T-helper 17 cell (primary cell): ENCODE measurements around the gene MFN1. TPM values are rescaled to one million over a fixed set of nuclear protein-coding genes. Genes with fewer than 3 reads are reported as not detected.

Source experiments
- ATAC-seq: fragments of 150-1000 bp; cut with Tn5 transposase; 2 replicates; pipeline ENCODE4 v1.10.0; 2021; ENCODE audit warnings: mild to moderate bottlenecking, moderate library complexity
- DNase-seq, 3 donors: peaks; one replicate each; pipeline versions ENCODE4 v3.0.0 to v3.0.0-alpha.2; 2020 to 2021
- H3K9me3 ChIP-seq: one replicate; pipeline ENCODE4 v1.7.0; 2013; ENCODE audit warnings: low read length, mild to moderate bottlenecking; ENCODE audit not compliant: control insufficient read depth, poor library complexity, severe bottlenecking
- H3K27ac Mint-ChIP-seq: one replicate; pipeline ENCODE4 v1.8.0; 2022; ENCODE audit warnings: mild to moderate bottlenecking, moderate library complexity, mixed read lengths
- H3K27me3 Mint-ChIP-seq: one replicate; pipeline ENCODE4 v1.8.0; 2022; ENCODE audit warnings: mixed read lengths
- H3K36me3 Mint-ChIP-seq: one replicate; pipeline ENCODE4 v1.8.0; 2022; ENCODE audit warnings: low read depth, mixed read lengths
- H3K4me1 Mint-ChIP-seq: one replicate; pipeline ENCODE4 v1.8.0; 2022; ENCODE audit warnings: mild to moderate bottlenecking, mixed read lengths
- H3K4me3 Mint-ChIP-seq: one replicate; pipeline ENCODE4 v1.8.0; 2022; ENCODE audit warnings: mild to moderate bottlenecking, moderate library complexity, mixed read lengths
- total RNA-seq, 4 donors: library from RNA in 2 of 4; stranded (reverse) in 2 of 4; gene quantifications; one replicate each; pipeline ENCODE4 v1.2.3 and lab custom pipeline; 2022 to 2026

Gene MFN1
- total RNA-seq, 2 donors from 2014 or later: 27.3 to 32.0 TPM

- H3K27ac Mint-ChIP-seq: peak within 1 kb of the TSS; percentile 96
- peak within 1 kb of the TSS; percentile 91 for H3K4me3 Mint-ChIP-seq
- H3K27me3 Mint-ChIP-seq: no peaks in the 10 kb centered on the region
- peaks cover 24% of the 10 kb centered on the region for H3K4me1 Mint-ChIP-seq
- peak; percentile 88 for ATAC-seq
- peak; percentile 83 to 90 (median 83) for DNase-seq
- no peaks in the 10 kb centered on the region for H3K9me3 ChIP-seq
- no peaks in the 10 kb centered on the region for H3K36me3 Mint-ChIP-seq
Measured at GRCh38 chr3:179322286-179323196, 25.0 kb upstream of the MFN1 start, which contains the start of gene ZNF639. ZNF639 (plus strand) TSS chr3:179323031; CDS start chr3:179328294, 5,263 bp downstream.

GRCh38 chr3:179323197-179324110 lies 24.1 kb upstream of the MFN1 start:
- peak; percentile 62 for ATAC-seq
- H3K27ac Mint-ChIP-seq: peak overlapping the region; percentile 96
- H3K4me1 Mint-ChIP-seq: peaks cover 24% of the 10 kb centered on the region
- peak overlapping the region; percentile 91 for H3K4me3 Mint-ChIP-seq
- no peaks in the 10 kb centered on the region for H3K27me3 Mint-ChIP-seq
- H3K9me3 ChIP-seq: no peaks in the 10 kb centered on the region
- no peaks in the 10 kb centered on the region for H3K36me3 Mint-ChIP-seq
- peak; percentile 40 to 49 (median 43) for DNase-seq

- DNase-seq (no peak), ATAC-seq (no peak)
- no peaks in the 10 kb centered on the region for H3K9me3 ChIP-seq
- Mint-ChIP-seq H3K27ac (peak overlapping the region; percentile 96), H3K4me3 (peak overlapping the region; percentile 91), H3K4me1 (peaks cover 24% of the 10 kb centered on the region), H3K36me3 (no peaks in the 10 kb centered on the region), H3K27me3 (no peaks in the 10 kb centered on the region)
Measured at GRCh38 chr3:179324270-179324754, 23.2 kb upstream of the MFN1 start.

- no peak overlapping the region for H3K4me3 Mint-ChIP-seq
- DNase-seq (no peak), ATAC-seq (no peak)
- no peaks in the 10 kb centered on the region for H3K36me3 Mint-ChIP-seq
- H3K27me3 Mint-ChIP-seq: no peaks in the 10 kb centered on the region
- no peaks in the 10 kb centered on the region for H3K9me3 ChIP-seq
- no peak overlapping the region for H3K27ac Mint-ChIP-seq
- no peaks in the 10 kb centered on the region for H3K4me1 Mint-ChIP-seq
Measured at GRCh38 chr3:179330438-179330837, 17.1 kb upstream of the MFN1 start.

GRCh38 chr3:179332240-179332639 lies 15.3 kb upstream of the MFN1 start:
- ATAC-seq: no peak
- Mint-ChIP-seq H3K36me3 (no peaks in the 10 kb centered on the region), H3K27ac (no peak overlapping the region), H3K4me3 (no peak overlapping the region), H3K4me1 (no peaks in the 10 kb centered on the region), H3K27me3 (no peaks in the 10 kb centered on the region)
- no peak for DNase-seq
- no peaks in the 10 kb centered on the region for H3K9me3 ChIP-seq

- no peak overlapping the region for H3K4me3 Mint-ChIP-seq
- DNase-seq (no peak), ATAC-seq (no peak)
- H3K36me3 Mint-ChIP-seq: no peaks in the 10 kb centered on the region
- H3K9me3 ChIP-seq: no peaks in the 10 kb centered on the region
- no peaks in the 10 kb centered on the region for H3K27me3 Mint-ChIP-seq
- no peaks in the 10 kb centered on the region for H3K4me1 Mint-ChIP-seq
- no peak overlapping the region for H3K27ac Mint-ChIP-seq
Measured at GRCh38 chr3:179333084-179333483, 14.4 kb upstream of the MFN1 start.

GRCh38 chr3:179336345-179336929 lies 11.1 kb upstream of the MFN1 start:
- Mint-ChIP-seq H3K36me3 (no peaks in the 10 kb centered on the region), H3K4me3 (no peak overlapping the region), H3K27me3 (no peaks in the 10 kb centered on the region), H3K27ac (peak overlapping the region; percentile 78), H3K4me1 (no peaks in the 10 kb centered on the region)
- ATAC-seq: no peak
- no peak for DNase-seq
- no peaks in the 10 kb centered on the region for H3K9me3 ChIP-seq

GRCh38 chr3:179348325-179349013 lies 960 bp downstream of the MFN1 start:
- Mint-ChIP-seq H3K27me3 (no peaks in the 10 kb centered on the region), H3K4me1 (peaks cover 10% of the 10 kb centered on the region), H3K4me3 (peak overlapping the region; percentile 99), H3K36me3 (no peaks in the 10 kb centered on the region), H3K27ac (peak overlapping the region; percentile 90)
- no peaks in the 10 kb centered on the region for H3K9me3 ChIP-seq
- no peak for DNase-seq
- ATAC-seq: no peak

- peak overlapping the region; percentile 87 for H3K27ac Mint-ChIP-seq
- H3K36me3 Mint-ChIP-seq: peaks cover 10% of the 10 kb centered on the region
- H3K27me3 Mint-ChIP-seq: no peaks in the 10 kb centered on the region
- peaks cover 15% of the 10 kb centered on the region for H3K4me1 Mint-ChIP-seq
- DNase-seq: no peak
- no peak overlapping the region for H3K4me3 Mint-ChIP-seq
- no peak for ATAC-seq
- H3K9me3 ChIP-seq: no peaks in the 10 kb centered on the region
Measured at GRCh38 chr3:179355996-179356395, 8.5 kb downstream of the MFN1 start.

- no peaks in the 10 kb centered on the region for H3K27me3 Mint-ChIP-seq
- no peaks in the 10 kb centered on the region for H3K9me3 ChIP-seq
- H3K4me3 Mint-ChIP-seq: no peak overlapping the region
- ATAC-seq (no peak), DNase-seq (no peak)
- H3K4me1 Mint-ChIP-seq: peaks cover 4% of the 10 kb centered on the region
- peaks cover 11% of the 10 kb centered on the region for H3K36me3 Mint-ChIP-seq
- no peak overlapping the region for H3K27ac Mint-ChIP-seq
Measured at GRCh38 chr3:179363332-179363731, 15.8 kb downstream of the MFN1 start.

GRCh38 chr3:179369621-179370020 lies 22.1 kb downstream of the MFN1 start:
- no peak for DNase-seq
- Mint-ChIP-seq H3K36me3 (peaks cover 9% of the 10 kb centered on the region), H3K4me1 (peaks cover 4% of the 10 kb centered on the region), H3K27ac (no peak overlapping the region), H3K27me3 (no peaks in the 10 kb centered on the region), H3K4me3 (no peak overlapping the region)
- H3K9me3 ChIP-seq: no peaks in the 10 kb centered on the region
- no peak for ATAC-seq

GRCh38 chr3:179373938-179374337 lies 26.4 kb downstream of the MFN1 start:
- H3K4me1 Mint-ChIP-seq: no peaks in the 10 kb centered on the region
- no peak overlapping the region for H3K4me3 Mint-ChIP-seq
- H3K27ac Mint-ChIP-seq: no peak overlapping the region
- no peaks in the 10 kb centered on the region for H3K36me3 Mint-ChIP-seq
- ATAC-seq: no peak
- H3K9me3 ChIP-seq: no peaks in the 10 kb centered on the region
- H3K27me3 Mint-ChIP-seq: no peaks in the 10 kb centered on the region
- no peak for DNase-seq
